ENCODE results near the gene PARVA. TPM values are rescaled to one million over a fixed set of nuclear protein-coding genes. Genes with fewer than 3 reads are reported as not detected.

PARVA gene
- total RNA-seq, 1 experiment from 2014 or later, result 18.1 TPM

DNA sequence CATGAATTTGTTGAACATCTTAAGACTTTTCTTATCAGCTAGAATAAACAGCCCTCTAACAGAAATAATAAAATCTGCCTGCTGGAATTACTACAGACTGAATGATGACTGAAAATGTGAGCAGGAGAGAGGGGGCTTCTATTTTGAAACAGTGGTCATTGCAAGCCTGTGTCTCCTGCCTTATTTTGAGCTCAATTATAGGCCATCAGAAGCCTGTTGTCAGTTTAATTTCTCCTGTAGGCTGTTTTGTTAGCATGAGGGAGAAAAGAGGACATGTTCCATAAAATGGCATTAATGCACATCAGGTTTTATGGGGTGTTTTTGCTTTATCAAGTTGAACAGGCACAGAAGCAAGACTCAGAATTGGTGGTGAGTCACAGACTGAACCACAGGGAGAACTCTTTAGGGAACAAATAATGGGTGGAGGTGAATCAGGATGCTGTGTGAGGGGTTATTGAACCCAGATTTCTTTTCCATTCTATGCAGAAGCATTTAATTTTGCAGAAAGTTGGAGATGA, 129.1 kb downstream of the PARVA start:
- H3K27ac Mint-ChIP-seq, result no peak overlapping the region
- H2BK15ac ChIP-seq (ENCODE audit: low read depth, low read length), result no peak overlapping the region
- H4K20me1 ChIP-seq (ENCODE audit: control insufficient read depth, insufficient read depth, insufficient read length), result no peaks in the 10 kb centered on the region
- no peak overlapping the region for H3K14ac ChIP-seq (ENCODE audit: insufficient read depth, low read length)
- no peak overlapping the region for H2BK120ac ChIP-seq (ENCODE audit: low read depth, low read length, poor library complexity, severe bottlenecking)
- H2BK5ac ChIP-seq (ENCODE audit: insufficient read length, low read length), result no peak overlapping the region
- no peaks in the 10 kb centered on the region for H3K27me3 Mint-ChIP-seq (ENCODE audit: low read depth)
- TF ChIP-seq, protein P1, sequence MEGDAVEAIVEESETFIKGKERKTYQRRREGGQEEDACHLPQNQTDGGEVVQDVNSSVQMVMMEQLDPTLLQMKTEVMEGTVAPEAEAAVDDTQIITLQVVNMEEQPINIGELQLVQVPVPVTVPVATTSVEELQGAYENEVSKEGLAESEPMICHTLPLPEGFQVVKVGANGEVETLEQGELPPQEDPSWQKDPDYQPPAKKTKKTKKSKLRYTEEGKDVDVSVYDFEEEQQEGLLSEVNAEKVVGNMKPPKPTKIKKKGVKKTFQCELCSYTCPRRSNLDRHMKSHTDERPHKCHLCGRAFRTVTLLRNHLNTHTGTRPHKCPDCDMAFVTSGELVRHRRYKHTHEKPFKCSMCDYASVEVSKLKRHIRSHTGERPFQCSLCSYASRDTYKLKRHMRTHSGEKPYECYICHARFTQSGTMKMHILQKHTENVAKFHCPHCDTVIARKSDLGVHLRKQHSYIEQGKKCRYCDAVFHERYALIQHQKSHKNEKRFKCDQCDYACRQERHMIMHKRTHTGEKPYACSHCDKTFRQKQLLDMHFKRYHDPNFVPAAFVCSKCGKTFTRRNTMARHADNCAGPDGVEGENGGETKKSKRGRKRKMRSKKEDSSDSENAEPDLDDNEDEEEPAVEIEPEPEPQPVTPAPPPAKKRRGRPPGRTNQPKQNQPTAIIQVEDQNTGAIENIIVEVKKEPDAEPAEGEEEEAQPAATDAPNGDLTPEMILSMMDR (conservative IDR thresholded peaks at IDR 0.05), result no peak
- no peak for DNase-seq
- no peaks in the 10 kb centered on the region for H3K79me2 ChIP-seq (ENCODE audit: insufficient read depth, low read length)
- no peak overlapping the region for H2BK12ac ChIP-seq (ENCODE audit: insufficient read length, low read depth, low read length)
- no peaks in the 10 kb centered on the region for H3K27me3 ChIP-seq (ENCODE audit: insufficient read depth, low read length)
- no peaks in the 10 kb centered on the region for H3K9me3 ChIP-seq (ENCODE audit: control insufficient read depth, low read depth, low read length)
- no peak overlapping the region for H2AK5ac ChIP-seq (ENCODE audit: insufficient read length, low read length)
- no peak overlapping the region for H2AFZ ChIP-seq (ENCODE audit: low read length)
- no peak overlapping the region for H3K56ac ChIP-seq (ENCODE audit: insufficient read length, low read depth, low read length)
- no peak overlapping the region for H2BK20ac ChIP-seq (ENCODE audit: low read depth, low read length, poor library complexity, severe bottlenecking)
- H3K36me3 Mint-ChIP-seq (ENCODE audit: insufficient read depth in 1 of 3, low read depth in 3 of 3), result no peaks in the 10 kb centered on the region
- no peak overlapping the region for H4K91ac ChIP-seq (ENCODE audit: insufficient read length, low read depth, low read length)
- H3K9ac ChIP-seq (ENCODE audit: extremely low read depth, insufficient read length, low read length), result no peak overlapping the region
- no peak overlapping the region for H3K4ac ChIP-seq (ENCODE audit: low read depth, low read length)
- H3K9me3 Mint-ChIP-seq, result no peaks in the 10 kb centered on the region
- no peak overlapping the region for H3K4me3 Mint-ChIP-seq
- no peak overlapping the region for H4K5ac ChIP-seq (ENCODE audit: insufficient read length, low read depth, low read length)
- H3K4me1 ChIP-seq (ENCODE audit: insufficient read depth, low read length), result peaks cover 2% of the 10 kb centered on the region; the same call in 1 of the 2 replicates
- H3K23me2 ChIP-seq (ENCODE audit: insufficient read length, low read depth, low read length, poor library complexity, severe bottlenecking), result no peaks in the 10 kb centered on the region
- no peak overlapping the region for H3K23ac ChIP-seq (ENCODE audit: insufficient read length, low read depth, low read length)
- no peak overlapping the region for H3T11ph ChIP-seq (ENCODE audit: low read length)
- no peak overlapping the region for H3K4me2 ChIP-seq (ENCODE audit: insufficient read depth, insufficient read length, low read length)
- H3K79me1 ChIP-seq (ENCODE audit: insufficient read depth, low read depth, low read length, poor library complexity, severe bottlenecking), result no peaks in the 10 kb centered on the region
- no peak overlapping the region for H4K8ac ChIP-seq (replicated peaks; ENCODE audit: insufficient read length, low read depth, low read length)
- H3K27ac ChIP-seq (ENCODE audit: insufficient read length, low read depth, low read length), result no peak overlapping the region
- peaks cover 10 to 26% of the 10 kb centered on the region in 2 experiments for H3K4me1 Mint-ChIP-seq
- no peak overlapping the region for H3K18ac ChIP-seq (ENCODE audit: insufficient read length, low read depth, low read length)
